ENCODE data around the gene TXNRD2. TPM values are rescaled to one million over a fixed set of nuclear protein-coding genes. Genes with fewer than 3 reads are reported as not detected.
"Not testable (repeated sequence)": the region's sequence is repeated elsewhere in the genome, so short reads cannot be mapped to it uniquely, and the experiment has no call there.

Gene TXNRD2
- total RNA-seq, 2 donors from 2014 or later = 29.9 to 34.3 TPM

GRCh38 chr22:19833327-19833726, 108.3 kb downstream of the TXNRD2 start:
- H3K9me3 Mint-ChIP-seq; H3K4me3 Mint-ChIP-seq; DNase-seq (ENCODE audit: low spot score); H3K27me3 Mint-ChIP-seq; H3K27ac Mint-ChIP-seq; H3K36me3 Mint-ChIP-seq; ATAC-seq: not testable (repeated sequence)
- peaks cover 8 to 16% of the 10 kb centered on the region in 2 donors for H3K4me1 Mint-ChIP-seq (ENCODE audit: low read depth in 2 of 2)

- Mint-ChIP-seq H3K27me3 (no peaks in the 10 kb centered on the region), H3K4me1 (ENCODE audit: low read depth in 2 of 2) (peaks cover 4 to 16% of the 10 kb centered on the region in 2 donors), H3K27ac (no peak overlapping the region), H3K36me3 (no peaks in the 10 kb centered on the region), H3K4me3 (no peak overlapping the region), H3K9me3 (no peaks in the 10 kb centered on the region)
- DNase-seq (ENCODE audit: low spot score) (no peak), ATAC-seq (no peak)
These were observed 109.0 kb downstream of the TXNRD2 start for GRCh38 chr22:19832476-19833108.

- not testable (repeated sequence) for H3K4me3 Mint-ChIP-seq; H3K9me3 Mint-ChIP-seq; H3K36me3 Mint-ChIP-seq; DNase-seq (ENCODE audit: low spot score); ATAC-seq; H3K27me3 Mint-ChIP-seq; H3K27ac Mint-ChIP-seq
- H3K4me1 Mint-ChIP-seq (ENCODE audit: low read depth in 2 of 2) = peaks cover 3 to 16% of the 10 kb centered on the region in 2 donors
These were observed 109.6 kb downstream of the TXNRD2 start for GRCh38 chr22:19831979-19832378.

- Mint-ChIP-seq H3K9me3 (no peaks in the 10 kb centered on the region), H3K27ac (no peak overlapping the region), H3K4me3 (no peak overlapping the region), H3K27me3 (no peaks in the 10 kb centered on the region), H3K4me1 (ENCODE audit: low read depth in 2 of 2) (peaks cover 3 to 15% of the 10 kb centered on the region in 2 donors), H3K36me3 (no peaks in the 10 kb centered on the region)
- ATAC-seq (no peak), DNase-seq (ENCODE audit: low spot score) (no peak)
These were observed 110.6 kb downstream of the TXNRD2 start for GRCh38 chr22:19831016-19831415.

- no peaks in the 10 kb centered on the region for H3K9me3 Mint-ChIP-seq
- H3K4me1 Mint-ChIP-seq (ENCODE audit: low read depth in 2 of 2) = peaks cover 6% of the 10 kb centered on the region in 2 donors
- H3K27me3 Mint-ChIP-seq = no peaks in the 10 kb centered on the region
- H3K36me3 Mint-ChIP-seq = no peaks in the 10 kb centered on the region
- no peak overlapping the region for H3K4me3 Mint-ChIP-seq
- DNase-seq (ENCODE audit: low spot score) (no peak), ATAC-seq (no peak)
- H3K27ac Mint-ChIP-seq = no peak overlapping the region
These were observed 113.6 kb downstream of the TXNRD2 start for GRCh38 chr22:19828035-19828401.

- Mint-ChIP-seq H3K4me1 (ENCODE audit: low read depth in 2 of 2) (peaks cover 3 to 6% of the 10 kb centered on the region in 2 donors), H3K27me3 (no peaks in the 10 kb centered on the region), H3K9me3 (no peaks in the 10 kb centered on the region), H3K27ac (no peak overlapping the region), H3K36me3 (no peaks in the 10 kb centered on the region), H3K4me3 (no peak overlapping the region)
- ATAC-seq (no peak), DNase-seq (ENCODE audit: low spot score) (no peak)
These were observed 114.1 kb downstream of the TXNRD2 start for GRCh38 chr22:19827341-19828034.

GRCh38 chr22:19826619-19826950, 115.0 kb downstream of the TXNRD2 start:
- no peaks in the 10 kb centered on the region for H3K9me3 Mint-ChIP-seq
- H3K4me1 Mint-ChIP-seq (ENCODE audit: low read depth in 2 of 2) = peaks cover 3 to 6% of the 10 kb centered on the region in 2 donors
- no peaks in the 10 kb centered on the region for H3K27me3 Mint-ChIP-seq
- H3K36me3 Mint-ChIP-seq = no peaks in the 10 kb centered on the region
- no peak overlapping the region for H3K4me3 Mint-ChIP-seq
- DNase-seq (ENCODE audit: low spot score) (no peak), ATAC-seq (no peak)
- H3K27ac Mint-ChIP-seq = no peak overlapping the region

- H3K4me1 Mint-ChIP-seq (ENCODE audit: low read depth in 2 of 2) = peaks cover 3 to 6% of the 10 kb centered on the region in 2 donors
- no peaks in the 10 kb centered on the region for H3K36me3 Mint-ChIP-seq
- no peaks in the 10 kb centered on the region for H3K9me3 Mint-ChIP-seq
- H3K27ac Mint-ChIP-seq = no peak overlapping the region
- H3K4me3 Mint-ChIP-seq = no peak overlapping the region
- DNase-seq (ENCODE audit: low spot score) (no peak), ATAC-seq (no peak)
- no peaks in the 10 kb centered on the region for H3K27me3 Mint-ChIP-seq
These were observed 115.6 kb downstream of the TXNRD2 start for GRCh38 chr22:19825904-19826618.

Other genes starting within 250 kb of the TXNRD2 start
- gene SEPTIN5, start 227.3 kb downstream of the TXNRD2 start, total RNA-seq = not detected
- not detected for gene GP1BB, start 218.3 kb downstream of the TXNRD2 start, total RNA-seq
- 1 to 10 TPM; 1.1 to 2.9 TPM for gene TBX1, start 181.0 kb downstream of the TXNRD2 start, total RNA-seq
- gene GNB1L, start 86.9 kb downstream of the TXNRD2 start, total RNA-seq = 10 to 100 TPM in 1 of 2 donors, 1 to 10 TPM in 1; 9.7 to 17.9 TPM
- gene RTL10, start 86.9 kb downstream of the TXNRD2 start, total RNA-seq = 10 to 100 TPM; 11.2 to 26.3 TPM
- gene COMT, start within 50 bp of the TXNRD2 start, total RNA-seq = 100 to 1,000 TPM; 141 to 223 TPM
- 1 to 10 TPM; 3.7 to 3.8 TPM for gene ARVCF, start 75.0 kb upstream of the TXNRD2 start, total RNA-seq
- gene TANGO2, start 79.3 kb upstream of the TXNRD2 start, total RNA-seq = 10 to 100 TPM; 50.5 to 61.6 TPM
- gene DGCR8, start 138.4 kb upstream of the TXNRD2 start, total RNA-seq = 10 to 100 TPM; 60.1 to 89.5 TPM
- 100 to 1,000 TPM; 236 to 499 TPM for gene RANBP1, start 174.3 kb upstream of the TXNRD2 start, total RNA-seq
- gene TRMT2A, start 175.4 kb upstream of the TXNRD2 start, total RNA-seq = 100 to 1,000 TPM; 107 to 166 TPM
- gene ZDHHC8, start 190.0 kb upstream of the TXNRD2 start, total RNA-seq = 100 to 1,000 TPM in 1 of 2 donors, 10 to 100 TPM in 1; 53.9 to 124 TPM
- under 1 TPM in 1 of 2 donors, not detected in 1; 0.36 TPM for gene CCDC188, start 209.2 kb upstream of the TXNRD2 start, total RNA-seq